Tongue (tissue), 2 donors: Measurements from ENCODE around the gene INPP5E. TPM values are rescaled to one million over a fixed set of nuclear protein-coding genes. Genes with fewer than 3 reads are reported as not detected.

Experiments
- DNase-seq: peaks from one replicate; pipeline ENCODE4 v3.0.0-alpha.2; 2015
- total RNA-seq: library from RNA; depleted of rRNA; stranded (reverse); fragments of >200 nt; gene quantifications from one replicate; pipeline ENCODE4 v1.2.3, GENCODE V29; 2014

INPP5E gene
- total RNA-seq, 1 donor from 2014 or later, result 8.4 TPM

GRCh38 chr9:136447173-136447778, 7.6 kb upstream of the INPP5E start:
- no peak for DNase-seq

- no peak for DNase-seq
These were observed 6.2 kb upstream of the INPP5E start for GRCh38 chr9:136445799-136446198.

GRCh38 chr9:136444102-136444501, 4.5 kb upstream of the INPP5E start:
- DNase-seq, result no peak

GRCh38 chr9:136443687-136444086, 4.0 kb upstream of the INPP5E start:
- DNase-seq, result no peak

- DNase-seq, result no peak
These were observed 3.4 kb upstream of the INPP5E start for GRCh38 chr9:136443087-136443486.

GRCh38 chr9:136442265-136442664, 2.6 kb upstream of the INPP5E start:
- no peak for DNase-seq

GRCh38 chr9:136441681-136442245, 2.1 kb upstream of the INPP5E start:
- DNase-seq, result no peak

- DNase-seq, result no peak
These were observed 1.6 kb upstream of the INPP5E start for GRCh38 chr9:136441191-136441680.

- peak; percentile 16 for DNase-seq
These were observed 831 bp downstream of the INPP5E start for GRCh38 chr9:136438548-136439480.

- no peak for DNase-seq
These were observed 1.7 kb downstream of the INPP5E start for GRCh38 chr9:136437839-136438547.

GRCh38 chr9:136437430-136437829, 2.2 kb downstream of the INPP5E start:
- DNase-seq, result peak; percentile 16

GRCh38 chr9:136436055-136436634, 3.5 kb downstream of the INPP5E start:
- no peak for DNase-seq

GRCh38 chr9:136434580-136435169, 5.0 kb downstream of the INPP5E start:
- DNase-seq, result no peak

- DNase-seq, result no peak
These were observed 5.6 kb downstream of the INPP5E start for GRCh38 chr9:136433849-136434579.

- DNase-seq, result no peak
These were observed 6.5 kb downstream of the INPP5E start for GRCh38 chr9:136433043-136433715.

- DNase-seq, result no peak
These were observed 7.1 kb downstream of the INPP5E start for GRCh38 chr9:136432591-136432990.

- DNase-seq, result no peak
These were observed 7.8 kb downstream of the INPP5E start for GRCh38 chr9:136431782-136432350.

GRCh38 chr9:136430588-136431234, 8.9 kb downstream of the INPP5E start:
- no peak for DNase-seq
